HEK293T (cell line): ENCODE measurements around the gene CCSER1.

Experiments
- CTBP1 ChIP-seq: fragments of 450-650 bp; IDR thresholded peaks from 2 replicates; pipeline ENCODE4 v1.6.1; 2016; ENCODE audit warnings: borderline replicate concordance
- ELF4 ChIP-seq: fragments of 450-650 bp; IDR thresholded peaks from 2 replicates; pipeline ENCODE4 v1.6.1; 2017; ENCODE audit warnings: antibody characterized with exemption
- FOXA1 ChIP-seq: fragments of 450-650 bp; IDR thresholded peaks from 2 replicates; pipeline ENCODE4 v1.6.1; 2016; ENCODE audit warnings: mild to moderate bottlenecking
- FOXM1 ChIP-seq: fragments of 450-650 bp; IDR thresholded peaks from 2 replicates; pipeline ENCODE4 v1.6.1; 2017; ENCODE audit warnings: mild to moderate bottlenecking, borderline replicate concordance
- HDGF ChIP-seq: fragments of 450-650 bp; IDR thresholded peaks from 2 replicates; pipeline ENCODE4 v1.6.1; 2017; ENCODE audit warnings: antibody characterized with exemption, borderline replicate concordance
- PKNOX1 ChIP-seq: fragments of 450-650 bp; IDR thresholded peaks from 2 replicates; pipeline ENCODE4 v1.6.1; 2016
- SP1 ChIP-seq: fragments of 450-650 bp; IDR thresholded peaks from 2 replicates; pipeline ENCODE4 v1.6.1; 2017
- TARDBP ChIP-seq: fragments of 450-650 bp; IDR thresholded peaks from 2 replicates; pipeline ENCODE4 v1.6.1; 2016

- TF ChIP-seq TARDBP (no peak), FOXA1 (no peak), ELF4 (no peak), SP1 (no peak), FOXM1 (no peak), PKNOX1 (no peak), CTBP1 (no peak), HDGF (no peak)
These were observed 776.8 kb downstream of the CCSER1 start for GRCh38 chr4:90904021-90904420.
